ENCODE results near the gene RNASE1.
"Not testable (repeated sequence)": the region's sequence is repeated elsewhere in the genome, so short reads cannot be mapped to it uniquely, and the experiment has no call there.

Gene RNASE1

DNA sequence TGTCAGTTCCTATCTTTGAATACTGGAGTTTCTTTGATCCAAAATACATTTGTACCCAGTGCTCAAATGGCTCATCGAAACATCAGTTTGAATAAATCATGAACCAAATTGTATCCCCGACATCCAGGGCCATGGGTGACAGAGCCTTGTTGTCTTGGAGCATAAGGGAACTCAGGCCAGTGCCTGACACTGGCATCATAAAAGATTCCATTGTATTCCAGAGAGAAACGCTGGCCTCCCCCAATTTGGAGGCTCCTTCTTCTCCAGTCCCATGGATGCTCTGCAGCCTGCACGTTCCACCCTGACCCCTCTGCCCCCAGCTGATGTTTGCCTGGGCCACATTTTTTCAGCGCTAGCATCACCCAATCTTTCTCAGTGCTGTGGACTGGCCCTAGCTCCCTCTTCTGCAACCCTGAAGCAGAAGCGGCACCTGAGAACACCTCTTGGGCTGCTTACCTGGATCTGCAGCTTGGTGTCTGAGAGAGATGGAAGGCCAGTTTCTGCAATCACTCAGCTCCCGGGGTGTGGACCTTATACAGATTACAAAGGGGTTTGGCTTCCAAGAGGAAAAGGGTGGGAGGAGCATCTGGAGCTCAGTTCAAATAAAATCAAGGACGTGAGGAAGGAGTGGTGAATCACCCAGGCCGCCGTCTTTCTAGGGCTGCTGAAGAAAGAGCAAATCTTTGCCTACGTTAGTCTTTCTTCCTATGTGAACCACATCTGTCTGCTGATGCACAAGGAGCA, at the start of gene RNASE1:
Gene RNASE1, minus strand, starts transcription at position 504 of the 744 bp plus-strand sequence. CDS start 776 bp downstream, outside the sequence.
- DNase-seq: no peak

- DNase-seq: no peak
Observed at GRCh38 chr14:20848955-20849570, 46.4 kb upstream of the RNASE1 start.

- DNase-seq: peak; percentile 49 to 66
Observed at GRCh38 chr14:20848316-20848954, 45.8 kb upstream of the RNASE1 start.

- peak; percentile 39 to 40 for DNase-seq
Observed at GRCh38 chr14:20846560-20846959, 43.9 kb upstream of the RNASE1 start.

DNA sequence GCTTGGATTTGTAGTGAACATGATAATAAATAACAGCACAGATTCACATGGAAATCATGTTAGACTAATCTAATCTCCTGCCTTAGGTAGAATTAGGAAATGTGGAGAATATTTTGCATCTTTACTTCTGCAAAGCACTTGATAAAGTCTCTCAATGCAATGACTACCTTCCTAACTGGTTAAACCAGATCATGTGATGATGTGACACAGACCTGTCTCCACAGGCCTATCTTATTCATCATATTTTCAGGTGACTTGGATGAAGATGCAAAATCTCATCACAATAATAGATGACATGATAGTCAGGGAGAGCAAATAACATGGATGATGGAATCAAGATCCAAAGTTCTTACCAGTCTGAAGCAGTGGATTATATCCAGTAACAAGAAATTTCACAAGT, 38.5 kb upstream of the RNASE1 start:
- no peak for DNase-seq

- DNase-seq: no peak
Observed at GRCh38 chr14:20837831-20838230, 35.2 kb upstream of the RNASE1 start.

- peak; percentile 32 to 40 for DNase-seq
Observed at GRCh38 chr14:20836668-20837338, 34.2 kb upstream of the RNASE1 start.

GRCh38 chr14:20834899-20835298, 32.3 kb upstream of the RNASE1 start:
- DNase-seq: no peak

- no peak for DNase-seq
Observed at GRCh38 chr14:20830831-20831230, 28.2 kb upstream of the RNASE1 start.

GRCh38 chr14:20828024-20828694, 25.5 kb upstream of the RNASE1 start:
- not testable (repeated sequence) for DNase-seq

DNA sequence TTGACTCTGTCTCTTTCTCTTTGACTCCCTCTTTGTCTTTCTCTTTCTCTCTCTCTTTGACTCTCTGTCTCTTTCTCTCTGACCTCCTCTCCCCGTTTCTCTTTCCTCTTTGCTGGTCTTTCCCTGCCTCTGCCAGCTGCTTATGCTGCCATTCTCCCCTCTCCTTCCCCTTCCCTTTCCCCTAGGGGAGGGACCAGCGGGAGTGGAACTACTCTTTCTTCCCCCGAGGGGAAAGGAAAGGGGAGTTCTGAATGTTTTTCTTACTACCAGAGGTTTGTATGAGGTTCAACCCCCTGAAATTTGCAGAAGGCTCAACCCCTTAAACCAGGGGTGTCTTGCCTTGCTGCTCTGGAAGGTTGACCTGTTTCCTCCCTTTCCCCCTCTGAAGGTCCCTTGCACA, 24.7 kb upstream of the RNASE1 start:
- DNase-seq: peak; percentile 27 to 33

- peak in 1 of 2 donors; percentile 47 for DNase-seq
Observed at GRCh38 chr14:20826666-20827065, 24.0 kb upstream of the RNASE1 start.

- no peak for DNase-seq
Observed at GRCh38 chr14:20823859-20824258, 21.2 kb upstream of the RNASE1 start.

- DNase-seq: peak; percentile 85 to 98
Observed at GRCh38 chr14:20821521-20822108, 19.0 kb upstream of the RNASE1 start.

DNA sequence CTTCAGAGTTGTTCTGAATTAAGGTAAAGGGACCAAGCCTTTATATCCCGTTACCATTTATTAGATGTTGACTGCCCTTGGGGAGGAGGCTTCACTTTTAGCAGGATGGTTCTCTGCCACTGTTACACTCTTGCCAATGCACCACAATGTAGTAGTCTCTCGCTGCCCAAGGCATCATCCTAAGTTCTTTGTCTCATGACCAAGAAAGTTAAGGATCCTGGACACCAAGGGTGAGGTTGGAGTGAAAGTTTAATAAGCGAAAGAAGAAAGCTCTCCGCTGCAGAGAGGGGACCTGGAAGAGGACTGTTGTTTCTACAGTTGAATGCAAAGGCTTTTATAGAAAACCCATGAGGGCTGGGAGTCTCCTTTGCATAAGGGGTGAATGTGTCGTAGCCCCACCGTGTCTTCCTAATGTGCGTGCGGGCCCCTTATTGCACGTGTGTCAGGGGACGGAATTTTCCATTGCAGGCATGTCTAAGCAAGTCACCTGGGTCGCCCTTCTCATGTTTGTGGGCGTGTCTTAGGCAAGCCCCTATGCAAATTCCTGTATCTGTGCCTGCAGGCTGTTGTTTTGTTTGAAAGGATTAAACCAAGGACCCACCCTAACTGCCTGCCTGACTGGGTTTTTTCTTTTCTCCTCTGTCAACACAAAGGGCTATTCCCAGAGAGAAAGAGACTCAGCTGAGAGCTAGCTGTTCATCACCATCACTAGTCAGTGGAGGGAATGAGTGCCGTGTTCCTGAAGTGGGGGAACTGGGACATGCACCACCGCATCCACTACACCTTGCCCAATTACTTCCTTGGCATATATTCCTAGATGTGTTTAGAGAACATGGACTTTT, 17.6 kb upstream of the RNASE1 start:
- DNase-seq: no peak

DNA sequence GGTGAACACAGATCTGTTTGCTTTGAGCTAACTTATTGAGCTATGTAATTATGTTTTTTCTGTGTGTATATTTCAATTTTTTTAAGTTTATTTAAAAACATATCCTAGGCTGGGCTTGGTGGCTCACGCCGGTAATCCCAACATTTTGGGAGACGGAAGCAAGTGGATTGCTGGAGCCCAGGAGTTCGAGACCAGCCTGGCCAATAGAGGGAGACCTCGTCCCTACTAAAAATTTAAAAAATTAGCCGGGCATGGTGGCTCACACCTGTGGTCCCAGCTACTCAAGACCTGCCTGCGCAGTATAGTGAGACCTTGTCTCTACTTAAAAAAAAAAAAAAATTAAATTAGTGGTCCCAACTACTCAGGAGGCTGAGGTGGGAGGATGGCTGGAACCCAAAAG, 16.2 kb upstream of the RNASE1 start:
- no peak for DNase-seq

DNA sequence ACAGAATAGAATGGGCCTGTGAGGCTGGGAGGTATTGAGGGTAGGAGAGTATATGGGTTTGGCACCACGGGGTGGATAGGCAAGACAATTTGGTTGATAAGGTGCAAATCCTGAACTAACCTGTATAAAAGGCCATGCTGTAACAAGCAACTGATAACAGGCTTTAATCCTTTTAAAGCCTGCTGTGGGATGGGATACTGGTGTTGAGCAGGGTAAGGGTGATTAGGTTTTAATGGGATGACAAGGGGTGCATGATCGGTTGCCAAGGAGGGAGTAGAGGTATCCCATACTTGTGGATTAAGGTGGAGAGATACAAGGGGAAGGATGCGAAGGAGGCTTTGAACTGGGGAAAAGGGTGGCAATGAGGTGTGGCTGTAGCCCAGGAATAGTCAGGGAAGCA, 13.3 kb upstream of the RNASE1 start:
- DNase-seq: not testable (repeated sequence)

GRCh38 chr14:20811986-20812975, 9.6 kb upstream of the RNASE1 start:
- peak in 1 of 2 donors; percentile 32 for DNase-seq

- DNase-seq: no peak
Observed at GRCh38 chr14:20809917-20810316, 7.3 kb upstream of the RNASE1 start.

- DNase-seq: no peak
Observed at GRCh38 chr14:20808162-20808483, 5.5 kb upstream of the RNASE1 start.
